Ishikawa (cell line): Measurements from ENCODE around the gene TMEM80.

Experiments used
- CEBPB ChIP-seq: IDR thresholded peaks from 2 replicates; pipeline ENCODE4 v1.6.1; 2012
- CREB1 ChIP-seq: IDR thresholded peaks from 2 replicates; pipeline ENCODE4 v1.6.1; 2012; ENCODE audit warnings: low read depth
- EGR1 ChIP-seq: IDR thresholded peaks from 2 replicates; pipeline ENCODE4 v1.6.1; 2012
- EP300 ChIP-seq: IDR thresholded peaks from 2 replicates; pipeline ENCODE4 v1.6.1; 2012; ENCODE audit warnings: borderline replicate concordance
- FOXM1 ChIP-seq: IDR thresholded peaks from 2 replicates; pipeline ENCODE4 v1.6.1; 2012; ENCODE audit warnings: low read depth, borderline replicate concordance
- NFIC ChIP-seq: IDR thresholded peaks from 2 replicates; pipeline ENCODE4 v1.6.1; 2012
- RAD21 ChIP-seq: IDR thresholded peaks from 2 replicates; pipeline ENCODE4 v1.6.1; 2012; ENCODE audit warnings: low read depth
- TAF1 ChIP-seq: IDR thresholded peaks from 2 replicates; pipeline ENCODE4 v1.6.1; 2012; ENCODE audit warnings: low read depth, mild to moderate bottlenecking
- TCF12 ChIP-seq: IDR thresholded peaks from 2 replicates; pipeline ENCODE4 v1.6.1; 2012; ENCODE audit warnings: low read depth
- TEAD4 ChIP-seq: IDR thresholded peaks from 2 replicates; pipeline ENCODE4 v1.6.1; 2012
- YY1 ChIP-seq: IDR thresholded peaks from 2 replicates; pipeline ENCODE4 v1.6.1; 2012; ENCODE audit warnings: low read depth
- ZBTB7A ChIP-seq: IDR thresholded peaks from 2 replicates; pipeline ENCODE4 v1.6.1; 2012; ENCODE audit warnings: low read depth
- TF ChIP-seq, protein P1 (sequence below): IDR thresholded peaks from 2 replicates; pipeline ENCODE4 v1.6.1; 2012; ENCODE audit warnings: low read depth, mild to moderate bottlenecking
- TF ChIP-seq, protein P2 (sequence below): IDR thresholded peaks from 2 replicates; pipeline ENCODE4 v1.6.1; 2012
- TF ChIP-seq, protein P3 (sequence below): IDR thresholded peaks from 2 replicates; pipeline ENCODE4 v1.6.1; 2012

The TMEM80 gene

DNA sequence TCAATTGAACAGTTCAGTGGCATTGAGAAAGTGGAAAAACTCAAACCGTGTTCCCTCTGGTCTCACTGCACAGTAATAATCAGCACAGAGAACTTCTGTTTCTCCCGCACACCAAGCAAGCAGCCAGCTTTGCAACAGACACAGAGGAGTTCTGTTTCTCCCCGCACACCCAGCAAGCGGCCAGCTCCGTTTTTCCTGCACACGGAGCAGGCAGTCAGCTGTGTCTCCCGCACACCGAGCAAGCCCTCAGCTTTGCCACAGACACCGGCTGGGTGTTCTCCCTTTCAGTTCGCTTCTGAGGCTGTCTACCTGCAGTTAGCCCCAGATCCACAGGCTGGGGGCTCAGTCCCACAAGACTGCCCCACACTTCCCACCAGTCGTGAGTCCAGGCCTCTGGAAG lies 41.8 kb downstream of the TMEM80 start:
- TF ChIP-seq RAD21 (no peak), CREB1 (no peak), ZBTB7A (no peak), EP300 (no peak), FOXM1 (no peak), TCF12 (no peak), TEAD4 (no peak), CEBPB (no peak)
- TF ChIP-seq, protein P1, sequence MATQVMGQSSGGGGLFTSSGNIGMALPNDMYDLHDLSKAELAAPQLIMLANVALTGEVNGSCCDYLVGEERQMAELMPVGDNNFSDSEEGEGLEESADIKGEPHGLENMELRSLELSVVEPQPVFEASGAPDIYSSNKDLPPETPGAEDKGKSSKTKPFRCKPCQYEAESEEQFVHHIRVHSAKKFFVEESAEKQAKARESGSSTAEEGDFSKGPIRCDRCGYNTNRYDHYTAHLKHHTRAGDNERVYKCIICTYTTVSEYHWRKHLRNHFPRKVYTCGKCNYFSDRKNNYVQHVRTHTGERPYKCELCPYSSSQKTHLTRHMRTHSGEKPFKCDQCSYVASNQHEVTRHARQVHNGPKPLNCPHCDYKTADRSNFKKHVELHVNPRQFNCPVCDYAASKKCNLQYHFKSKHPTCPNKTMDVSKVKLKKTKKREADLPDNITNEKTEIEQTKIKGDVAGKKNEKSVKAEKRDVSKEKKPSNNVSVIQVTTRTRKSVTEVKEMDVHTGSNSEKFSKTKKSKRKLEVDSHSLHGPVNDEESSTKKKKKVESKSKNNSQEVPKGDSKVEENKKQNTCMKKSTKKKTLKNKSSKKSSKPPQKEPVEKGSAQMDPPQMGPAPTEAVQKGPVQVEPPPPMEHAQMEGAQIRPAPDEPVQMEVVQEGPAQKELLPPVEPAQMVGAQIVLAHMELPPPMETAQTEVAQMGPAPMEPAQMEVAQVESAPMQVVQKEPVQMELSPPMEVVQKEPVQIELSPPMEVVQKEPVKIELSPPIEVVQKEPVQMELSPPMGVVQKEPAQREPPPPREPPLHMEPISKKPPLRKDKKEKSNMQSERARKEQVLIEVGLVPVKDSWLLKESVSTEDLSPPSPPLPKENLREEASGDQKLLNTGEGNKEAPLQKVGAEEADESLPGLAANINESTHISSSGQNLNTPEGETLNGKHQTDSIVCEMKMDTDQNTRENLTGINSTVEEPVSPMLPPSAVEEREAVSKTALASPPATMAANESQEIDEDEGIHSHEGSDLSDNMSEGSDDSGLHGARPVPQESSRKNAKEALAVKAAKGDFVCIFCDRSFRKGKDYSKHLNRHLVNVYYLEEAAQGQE, result no peak
- TF ChIP-seq, protein P2, sequence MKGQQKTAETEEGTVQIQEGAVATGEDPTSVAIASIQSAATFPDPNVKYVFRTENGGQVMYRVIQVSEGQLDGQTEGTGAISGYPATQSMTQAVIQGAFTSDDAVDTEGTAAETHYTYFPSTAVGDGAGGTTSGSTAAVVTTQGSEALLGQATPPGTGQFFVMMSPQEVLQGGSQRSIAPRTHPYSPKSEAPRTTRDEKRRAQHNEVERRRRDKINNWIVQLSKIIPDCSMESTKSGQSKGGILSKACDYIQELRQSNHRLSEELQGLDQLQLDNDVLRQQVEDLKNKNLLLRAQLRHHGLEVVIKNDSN, result no peak

GRCh38 chr11:737899-738298 lies 42.3 kb downstream of the TMEM80 start:
- TF ChIP-seq TEAD4, result peak; percentile 61

DNA sequence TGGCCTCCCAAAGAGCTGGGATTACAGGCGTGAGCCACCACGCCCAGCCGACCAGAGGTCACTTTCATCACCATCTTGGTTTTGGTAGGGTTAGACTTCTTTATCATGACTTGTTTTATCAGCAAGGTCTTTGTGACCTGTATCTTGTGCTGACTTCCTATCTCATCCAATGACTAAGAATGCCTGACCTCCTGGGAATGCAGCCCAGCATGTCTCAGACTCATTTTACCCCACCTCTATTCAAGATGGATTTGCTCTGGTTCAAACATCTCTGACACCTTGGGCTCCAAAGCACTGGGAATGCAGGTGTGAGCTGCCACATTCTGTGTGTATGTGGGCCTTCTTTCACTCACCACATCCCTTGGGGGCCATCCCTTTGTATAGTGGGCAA lies 46.5 kb downstream of the TMEM80 start:
- TF ChIP-seq EP300, result no peak
- no peak for TF ChIP-seq YY1
- no peak for TF ChIP-seq TEAD4
- TF ChIP-seq, protein P1, result no peak
- TF ChIP-seq, protein P2, result no peak
- TF ChIP-seq, protein P3, sequence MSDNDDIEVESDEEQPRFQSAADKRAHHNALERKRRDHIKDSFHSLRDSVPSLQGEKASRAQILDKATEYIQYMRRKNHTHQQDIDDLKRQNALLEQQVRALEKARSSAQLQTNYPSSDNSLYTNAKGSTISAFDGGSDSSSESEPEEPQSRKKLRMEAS, result no peak
- no peak for TF ChIP-seq CREB1
- TF ChIP-seq RAD21, result no peak
- no peak for TF ChIP-seq FOXM1
- TF ChIP-seq CEBPB, result no peak
- no peak for TF ChIP-seq TAF1
- no peak for TF ChIP-seq NFIC
- TF ChIP-seq ZBTB7A, result no peak
- TF ChIP-seq TCF12, result no peak
- no peak for TF ChIP-seq EGR1

GRCh38 chr11:742571-743201 lies 47.1 kb downstream of the TMEM80 start:
- TF ChIP-seq TEAD4 (no peak), CEBPB (no peak), YY1 (no peak), ZBTB7A (no peak), FOXM1 (no peak), RAD21 (no peak), EP300 (no peak), CREB1 (no peak)
- TF ChIP-seq, protein P1, result no peak
- TF ChIP-seq, protein P3, result no peak

GRCh38 chr11:745428-745827 lies 49.8 kb downstream of the TMEM80 start:
- TF ChIP-seq EGR1 (no peak), EP300 (no peak), CREB1 (no peak), YY1 (no peak), ZBTB7A (no peak), TEAD4 (no peak), RAD21 (no peak), TAF1 (no peak), NFIC (no peak), CEBPB (no peak)
- TF ChIP-seq, protein P2, result no peak
- TF ChIP-seq, protein P1, result no peak
- TF ChIP-seq, protein P3, result no peak
